Measurements from ENCODE around the gene RALBP1.
A peak's percentile ranks its signal among the peaks of the same experiment; 100 is the strongest.

The RALBP1 gene

DNA sequence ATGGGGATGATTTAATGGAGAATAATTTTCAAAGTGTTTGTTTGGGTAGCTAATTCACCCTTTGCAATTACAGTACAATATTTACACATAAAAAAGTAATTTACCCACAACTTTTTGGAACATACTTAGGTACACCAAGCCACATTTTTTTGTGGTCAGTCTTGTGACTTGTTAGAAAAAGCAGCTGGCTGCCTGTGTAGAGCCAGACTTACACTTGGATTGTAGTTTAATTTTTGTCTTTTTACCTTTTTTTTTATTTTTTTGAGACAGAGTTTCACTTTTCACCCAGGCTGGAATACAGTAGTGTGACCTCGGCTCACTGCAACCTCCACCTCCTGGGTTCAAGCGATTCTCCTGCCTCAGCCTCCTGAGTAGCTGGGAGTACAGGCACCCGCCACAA, 45.4 kb downstream of the RALBP1 start:
- TF ChIP-seq POLR2A (IDR thresholded peaks at IDR 0.05; ENCODE audit: low read depth, low read length): no peak
- FAIRE-seq (no peak), DNase-seq (ENCODE audit: insufficient read length, low spot score) (no peak)

- TF ChIP-seq PAX5 (IDR thresholded peaks at IDR 0.05; ENCODE audit: insufficient read depth, low read length, severe bottlenecking): no peak
- no peak for TF ChIP-seq POU2F2 (IDR thresholded peaks at IDR 0.05; ENCODE audit: low read depth, low read length)
- no peak for DNase-seq (ENCODE audit: insufficient read length, low spot score)
- no peak for FAIRE-seq
Measured at GRCh38 chr18:9521770-9522169, 46.5 kb downstream of the RALBP1 start.

DNA sequence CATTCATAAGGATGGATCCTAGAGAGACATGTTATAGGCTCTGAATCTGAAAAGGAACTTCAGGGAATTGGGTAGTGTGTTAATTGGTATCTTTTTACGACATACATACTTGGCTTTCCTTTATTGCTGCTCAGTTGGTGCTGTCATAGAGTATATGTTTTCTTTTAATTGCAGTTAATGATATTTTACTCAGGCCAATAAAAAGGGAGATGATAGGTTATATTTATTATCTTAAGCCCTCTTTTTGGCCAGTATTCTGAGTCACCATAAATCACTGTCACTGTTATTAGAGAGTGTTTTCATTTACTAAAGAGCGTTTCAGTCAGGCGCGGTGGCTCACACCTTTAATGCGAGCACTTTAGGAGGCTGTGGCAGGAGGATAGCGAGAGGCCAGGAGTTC, 47.6 kb downstream of the RALBP1 start:
- no peak for TF ChIP-seq POLR2AphosphoS5 (IDR thresholded peaks at IDR 0.05; ENCODE audit: low read depth, low read length)
- TF ChIP-seq SPI1 (IDR thresholded peaks at IDR 0.05; ENCODE audit: low read depth, low read length): no peak
- no peak for TF ChIP-seq TAF1 (IDR thresholded peaks at IDR 0.05; ENCODE audit: low read depth, low read length)
- TF ChIP-seq POU2F2 (IDR thresholded peaks at IDR 0.05; ENCODE audit: low read depth, low read length): no peak
- TF ChIP-seq POLR2A (IDR thresholded peaks at IDR 0.05; ENCODE audit: low read depth, low read length): no peak
- TF ChIP-seq PAX5 (IDR thresholded peaks at IDR 0.05; ENCODE audit: insufficient read depth, low read length, severe bottlenecking): no peak
- FAIRE-seq: no peak
- no peak for DNase-seq (ENCODE audit: insufficient read length, low spot score)

GRCh38 chr18:9526458-9526857, 51.1 kb downstream of the RALBP1 start:
- FAIRE-seq: no peak
- DNase-seq (ENCODE audit: insufficient read length, low spot score): no peak
- no peak for TF ChIP-seq SPI1 (IDR thresholded peaks at IDR 0.05; ENCODE audit: low read depth, low read length)
- TF ChIP-seq POLR2A (IDR thresholded peaks at IDR 0.05; ENCODE audit: low read depth, low read length): no peak
- TF ChIP-seq PAX5 (IDR thresholded peaks at IDR 0.05; ENCODE audit: insufficient read depth, low read length, severe bottlenecking): no peak
- no peak for TF ChIP-seq TAF1 (IDR thresholded peaks at IDR 0.05; ENCODE audit: low read depth, low read length)
- no peak for TF ChIP-seq POLR2AphosphoS5 (IDR thresholded peaks at IDR 0.05; ENCODE audit: low read depth, low read length)
- no peak for TF ChIP-seq POU2F2 (IDR thresholded peaks at IDR 0.05; ENCODE audit: low read depth, low read length)

DNA sequence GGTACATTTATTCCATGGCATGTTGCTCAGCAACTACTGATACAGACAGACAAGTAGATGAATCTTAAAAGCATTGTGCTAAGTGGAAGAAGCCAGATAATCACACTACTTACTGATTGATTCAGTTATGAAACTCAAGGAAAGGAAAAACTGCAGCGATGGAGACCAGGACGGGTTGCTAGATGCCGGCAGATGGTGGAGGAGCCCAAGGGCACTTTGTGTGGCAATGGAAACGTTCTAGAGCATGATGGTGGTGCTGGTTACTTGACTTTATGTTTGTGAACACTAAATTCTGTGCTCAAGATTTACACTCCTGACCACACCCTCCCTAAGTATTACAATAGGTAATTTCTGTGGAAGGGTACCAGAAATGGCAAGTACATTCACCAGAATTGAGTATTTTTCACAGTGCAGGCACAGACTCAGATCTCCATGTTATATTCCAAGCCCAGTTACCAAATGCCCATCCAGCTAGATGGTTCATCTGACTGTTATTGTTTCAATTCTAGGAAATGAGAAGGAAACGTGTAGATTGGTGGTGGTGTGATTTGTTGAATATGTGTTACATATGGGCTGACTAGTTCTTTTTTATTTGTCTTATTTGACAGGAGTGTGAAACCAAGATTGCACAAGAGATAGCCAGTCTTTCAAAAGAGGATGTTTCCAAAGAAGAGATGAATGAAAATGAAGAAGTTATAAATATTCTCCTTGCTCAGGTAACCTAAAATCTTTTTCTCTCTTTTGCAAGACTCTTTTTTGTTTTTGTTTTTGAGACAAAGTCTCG, 55.1 kb downstream of the RALBP1 start:
- peak; percentile 40 for FAIRE-seq
- TF ChIP-seq PAX5 (IDR thresholded peaks at IDR 0.05; ENCODE audit: insufficient read depth, low read length, severe bottlenecking): no peak
- no peak for TF ChIP-seq POU2F2 (IDR thresholded peaks at IDR 0.05; ENCODE audit: low read depth, low read length)
- no peak for TF ChIP-seq POLR2A (IDR thresholded peaks at IDR 0.05; ENCODE audit: low read depth, low read length)
- TF ChIP-seq SPI1 (IDR thresholded peaks at IDR 0.05; ENCODE audit: low read depth, low read length): no peak
- no peak for TF ChIP-seq POLR2AphosphoS5 (IDR thresholded peaks at IDR 0.05; ENCODE audit: low read depth, low read length)
- TF ChIP-seq TAF1 (IDR thresholded peaks at IDR 0.05; ENCODE audit: low read depth, low read length): no peak
- DNase-seq (ENCODE audit: insufficient read length, low spot score): no peak

DNA sequence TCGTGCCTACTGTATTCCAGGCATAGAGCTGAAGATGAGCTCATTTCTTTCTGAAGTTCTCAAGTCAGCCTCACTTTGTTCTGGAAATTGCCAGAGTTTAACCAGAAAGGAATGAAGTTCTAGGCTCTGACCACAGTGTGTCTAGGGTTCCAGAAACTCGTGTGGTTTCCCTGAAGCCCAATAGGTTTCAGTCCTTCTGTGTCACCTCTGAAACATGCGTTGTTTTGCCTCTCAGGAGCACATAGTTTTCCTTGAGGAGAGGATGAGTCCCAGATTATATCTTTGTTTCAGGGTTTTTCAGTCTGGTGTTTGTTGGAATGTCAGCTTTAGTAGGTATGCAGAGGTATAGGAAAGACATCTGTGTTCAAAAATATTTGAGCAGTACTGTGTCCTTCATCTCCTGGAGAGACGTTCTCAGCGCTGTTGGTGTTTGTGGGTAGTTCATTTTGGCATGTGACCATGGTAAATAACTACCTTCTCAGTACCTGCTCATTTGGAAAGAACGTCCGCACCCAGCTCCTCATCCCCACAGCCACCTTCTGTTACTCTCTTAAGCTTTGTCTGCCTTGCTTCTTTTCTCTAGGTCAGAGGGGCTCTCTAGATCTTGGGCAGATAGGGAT, 56.6 kb downstream of the RALBP1 start:
- DNase-seq (ENCODE audit: insufficient read length, low spot score) (no peak), FAIRE-seq (no peak)
- TF ChIP-seq TAF1 (IDR thresholded peaks at IDR 0.05; ENCODE audit: low read depth, low read length) (no peak), PAX5 (IDR thresholded peaks at IDR 0.05; ENCODE audit: insufficient read depth, low read length, severe bottlenecking) (no peak), POLR2A (IDR thresholded peaks at IDR 0.05; ENCODE audit: low read depth, low read length) (no peak), POLR2AphosphoS5 (IDR thresholded peaks at IDR 0.05; ENCODE audit: low read depth, low read length) (no peak), SPI1 (IDR thresholded peaks at IDR 0.05; ENCODE audit: low read depth, low read length) (no peak), POU2F2 (IDR thresholded peaks at IDR 0.05; ENCODE audit: low read depth, low read length) (no peak)

DNA sequence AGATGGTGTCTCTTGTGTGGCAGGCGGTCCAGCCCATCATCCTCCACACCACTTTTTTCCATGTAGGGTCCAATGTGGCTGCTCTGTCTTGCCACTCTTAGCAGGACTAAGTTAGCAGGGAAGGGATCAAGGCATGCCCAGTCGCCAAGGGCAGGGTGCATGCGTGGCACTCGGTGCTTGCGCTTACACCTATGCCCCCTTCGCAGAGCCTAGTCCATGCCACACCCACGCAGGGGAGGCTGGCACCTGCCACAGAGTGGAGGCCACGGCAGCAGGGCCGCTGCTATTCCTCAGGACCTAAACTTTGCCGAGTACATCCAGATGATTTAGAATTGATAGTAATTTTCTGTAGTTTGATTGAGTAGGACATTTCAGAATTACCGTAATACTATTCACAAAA, 59.5 kb downstream of the RALBP1 start:
- TF ChIP-seq POLR2AphosphoS5 (IDR thresholded peaks at IDR 0.05; ENCODE audit: low read depth, low read length) (no peak), POU2F2 (IDR thresholded peaks at IDR 0.05; ENCODE audit: low read depth, low read length) (no peak), POLR2A (IDR thresholded peaks at IDR 0.05; ENCODE audit: low read depth, low read length) (no peak), SPI1 (IDR thresholded peaks at IDR 0.05; ENCODE audit: low read depth, low read length) (no peak), TAF1 (IDR thresholded peaks at IDR 0.05; ENCODE audit: low read depth, low read length) (no peak), PAX5 (IDR thresholded peaks at IDR 0.05; ENCODE audit: insufficient read depth, low read length, severe bottlenecking) (no peak)
- no peak for FAIRE-seq
- no peak for DNase-seq (ENCODE audit: insufficient read length, low spot score)

GRCh38 chr18:9535430-9535991, 60.2 kb downstream of the RALBP1 start:
- TF ChIP-seq POU2F2 (IDR thresholded peaks at IDR 0.05; ENCODE audit: low read depth, low read length): no peak
- TF ChIP-seq TAF1 (IDR thresholded peaks at IDR 0.05; ENCODE audit: low read depth, low read length): no peak
- no peak for TF ChIP-seq PAX5 (IDR thresholded peaks at IDR 0.05; ENCODE audit: insufficient read depth, low read length, severe bottlenecking)
- TF ChIP-seq POLR2AphosphoS5 (IDR thresholded peaks at IDR 0.05; ENCODE audit: low read depth, low read length): no peak
- no peak for TF ChIP-seq POLR2A (IDR thresholded peaks at IDR 0.05; ENCODE audit: low read depth, low read length)
- no peak for TF ChIP-seq SPI1 (IDR thresholded peaks at IDR 0.05; ENCODE audit: low read depth, low read length)
- FAIRE-seq: no peak
- no peak for DNase-seq (ENCODE audit: insufficient read length, low spot score)

- DNase-seq (ENCODE audit: insufficient read length, low spot score) (no peak), FAIRE-seq (no peak)
- TF ChIP-seq POLR2AphosphoS5 (IDR thresholded peaks at IDR 0.05; ENCODE audit: low read depth, low read length): no peak
- no peak for TF ChIP-seq POU2F2 (IDR thresholded peaks at IDR 0.05; ENCODE audit: low read depth, low read length)
- no peak for TF ChIP-seq PAX5 (IDR thresholded peaks at IDR 0.05; ENCODE audit: insufficient read depth, low read length, severe bottlenecking)
- TF ChIP-seq TAF1 (IDR thresholded peaks at IDR 0.05; ENCODE audit: low read depth, low read length): no peak
- no peak for TF ChIP-seq POLR2A (IDR thresholded peaks at IDR 0.05; ENCODE audit: low read depth, low read length)
- no peak for TF ChIP-seq SPI1 (IDR thresholded peaks at IDR 0.05; ENCODE audit: low read depth, low read length)
Measured at GRCh38 chr18:9536354-9537152, 61.2 kb downstream of the RALBP1 start.

All from GM12891 (cell line).